Activated naive CD4-positive, alpha-beta T cell treated with anti-CD3 and anti-CD28 coated beads, Interleukin-2, amount 50 U/mL, for 72 hours (primary cell): ENCODE results near the gene KCNIP4. TPM values are rescaled to one million over a fixed set of nuclear protein-coding genes. Genes with fewer than 3 reads are reported as not detected.

Experiments used
- ATAC-seq, 2 donors: fragments of 150-1000 bp; cut with Tn5 transposase; 2 replicates each; pipeline ENCODE4 v1.10.0; 2021; ENCODE audit warnings: mild to moderate bottlenecking in 2 of 2, moderate library complexity in 2 of 2
- DNase-seq, 2 donors: peaks; one replicate each; pipeline ENCODE4 v3.0.0; 2021 to 2022; ENCODE audit warnings: low spot score in 2 of 2
- H3K27ac Mint-ChIP-seq, 2 donors: one replicate each; pipeline ENCODE4 v1.8.0; 2022; ENCODE audit warnings: mild to moderate bottlenecking in 2 of 2, mixed read lengths in 2 of 2
- H3K36me3 Mint-ChIP-seq, 2 donors: one replicate each; pipeline ENCODE4 v1.8.0; 2022; ENCODE audit warnings: mixed read lengths in 2 of 2
- H3K9me3 Mint-ChIP-seq, 2 donors: one replicate each; pipeline ENCODE4 v1.8.0; 2022; ENCODE audit warnings: mixed read lengths in 2 of 2
- total RNA-seq, 2 donors: library from RNA; stranded (reverse); gene quantifications; one replicate each; pipeline ENCODE4 v1.2.3, GENCODE V29; 2022

The KCNIP4 gene
- total RNA-seq, 2 donors from 2014 or later = not detected

DNA sequence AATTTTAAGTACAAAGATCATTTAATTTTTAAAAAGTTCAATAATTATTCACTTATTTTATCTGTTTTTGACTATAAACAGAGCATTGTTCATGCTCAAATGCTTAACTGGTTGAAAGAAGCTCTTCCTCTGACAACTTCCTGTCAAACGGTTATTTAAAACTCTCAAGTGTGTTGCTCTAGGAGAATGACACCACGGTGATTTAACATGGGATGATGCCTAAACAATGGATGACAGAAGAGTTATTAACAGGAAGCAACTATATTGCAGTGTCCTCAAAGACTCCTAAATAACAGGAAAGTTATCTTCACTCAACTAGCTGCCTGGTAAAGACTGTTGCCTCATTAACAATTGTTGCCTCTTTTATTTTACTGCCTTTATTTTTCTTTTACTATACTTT, 738.7 kb downstream of the KCNIP4 start:
- no peak for ATAC-seq
- Mint-ChIP-seq H3K27ac (no peak overlapping the region), H3K9me3 (peaks cover 8 to 10% of the 10 kb centered on the region in 2 donors), H3K36me3 (no peaks in the 10 kb centered on the region)
- DNase-seq = no peak

DNA sequence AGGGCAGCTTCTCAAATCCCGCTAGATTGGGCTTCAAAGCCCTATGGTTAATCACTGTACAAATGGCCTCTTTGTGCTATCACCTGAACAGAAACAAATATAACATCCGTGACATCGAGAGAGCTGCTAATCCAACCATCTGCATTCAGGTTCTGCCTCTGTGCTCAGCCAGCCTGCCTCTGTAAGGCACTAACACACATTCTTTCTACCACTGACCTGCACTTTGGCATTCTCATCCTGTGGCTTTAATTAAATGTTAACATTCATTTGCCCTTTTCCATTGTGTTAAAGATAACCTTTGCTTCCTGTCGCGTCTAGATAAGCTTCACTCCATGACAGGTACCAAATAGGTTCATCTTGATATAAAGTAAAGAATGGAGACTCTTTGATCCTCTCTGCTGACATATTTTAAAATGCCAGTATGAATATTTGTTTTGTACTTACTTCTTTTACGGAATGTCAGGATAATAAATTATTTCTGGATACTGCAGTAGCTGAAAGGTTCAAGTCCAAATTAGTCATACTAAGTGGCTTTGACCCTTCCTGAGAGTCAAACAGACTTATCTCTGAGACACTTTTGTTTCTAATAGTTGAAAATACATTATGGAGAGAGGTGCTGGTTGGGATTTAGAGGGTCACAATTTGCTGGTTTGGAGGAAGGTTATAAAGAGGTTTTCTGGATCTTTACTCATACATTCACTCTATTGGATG, 742.6 kb downstream of the KCNIP4 start:
- Mint-ChIP-seq H3K9me3 (peaks cover 5 to 10% of the 10 kb centered on the region in 2 donors), H3K27ac (no peak overlapping the region), H3K36me3 (no peaks in the 10 kb centered on the region)
- ATAC-seq = no peak
- no peak for DNase-seq

DNA sequence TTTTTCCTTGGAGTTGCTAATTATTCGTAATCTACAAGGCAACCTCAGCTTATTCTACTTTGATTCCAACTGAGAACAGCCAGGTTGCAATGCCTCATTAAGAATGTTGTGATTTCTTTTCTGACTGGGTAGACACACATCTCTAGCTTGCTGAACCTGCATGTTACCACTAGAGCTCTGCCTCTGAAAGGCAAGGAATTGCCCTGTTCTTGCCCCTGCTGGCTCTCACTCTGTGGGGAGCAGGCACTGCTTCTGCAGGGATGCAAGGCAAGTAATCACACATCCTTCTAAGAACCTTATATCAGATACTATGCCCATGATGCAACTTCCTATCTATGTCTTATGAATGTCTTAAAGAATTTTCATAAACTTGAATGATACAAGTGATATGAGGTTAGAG, 745.2 kb downstream of the KCNIP4 start:
- Mint-ChIP-seq H3K36me3 (no peaks in the 10 kb centered on the region), H3K27ac (no peak overlapping the region), H3K9me3 (peaks cover 2 to 7% of the 10 kb centered on the region in 2 donors)
- ATAC-seq = no peak
- no peak for DNase-seq

DNA sequence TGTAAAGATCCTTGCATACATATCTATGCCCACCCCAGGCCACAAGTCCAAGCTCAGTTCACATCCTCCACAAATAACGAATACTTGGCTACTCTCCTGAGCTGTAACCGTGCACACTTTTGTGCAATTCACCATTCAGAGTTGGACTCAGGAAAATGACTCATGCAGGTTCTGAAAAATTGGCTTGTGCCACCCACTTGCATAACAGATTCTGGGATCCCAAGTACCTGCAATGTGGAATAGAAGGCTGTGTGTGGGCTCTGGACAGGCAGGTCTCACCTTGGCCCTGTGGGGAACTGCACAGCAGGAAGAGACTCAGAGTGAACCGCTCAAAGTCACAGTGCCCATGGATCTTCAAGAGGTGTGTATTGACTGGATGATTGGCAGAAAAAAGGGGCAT, 745.6 kb downstream of the KCNIP4 start:
- peaks cover 0 to 4% of the 10 kb centered on the region in 2 donors for H3K9me3 Mint-ChIP-seq
- no peaks in the 10 kb centered on the region for H3K36me3 Mint-ChIP-seq
- ATAC-seq (no peak), DNase-seq (no peak)
- no peak overlapping the region for H3K27ac Mint-ChIP-seq

DNA sequence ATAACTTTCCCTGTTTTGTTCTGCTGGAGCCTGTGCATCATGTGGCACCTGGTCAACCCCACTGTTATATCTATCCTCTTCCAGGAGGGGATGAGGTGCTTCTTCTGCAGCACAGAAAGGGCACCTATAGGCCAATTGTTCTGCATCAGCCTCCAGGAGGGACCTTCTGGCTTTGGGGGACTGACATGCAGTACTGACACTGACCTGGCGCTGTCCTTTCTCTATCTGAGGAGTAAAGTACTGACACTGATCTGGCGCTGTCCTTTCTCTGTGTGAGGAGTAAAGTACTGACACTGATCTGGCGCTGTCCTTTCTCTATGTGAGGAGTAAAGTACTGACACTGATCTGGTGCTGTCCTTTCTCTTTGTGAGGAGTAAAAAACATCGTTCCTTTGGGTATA, 749.9 kb downstream of the KCNIP4 start:
- peaks cover 6 to 11% of the 10 kb centered on the region in 2 donors for H3K9me3 Mint-ChIP-seq
- ATAC-seq (no peak), DNase-seq (no peak)
- no peak overlapping the region for H3K27ac Mint-ChIP-seq
- H3K36me3 Mint-ChIP-seq = no peaks in the 10 kb centered on the region

DNA sequence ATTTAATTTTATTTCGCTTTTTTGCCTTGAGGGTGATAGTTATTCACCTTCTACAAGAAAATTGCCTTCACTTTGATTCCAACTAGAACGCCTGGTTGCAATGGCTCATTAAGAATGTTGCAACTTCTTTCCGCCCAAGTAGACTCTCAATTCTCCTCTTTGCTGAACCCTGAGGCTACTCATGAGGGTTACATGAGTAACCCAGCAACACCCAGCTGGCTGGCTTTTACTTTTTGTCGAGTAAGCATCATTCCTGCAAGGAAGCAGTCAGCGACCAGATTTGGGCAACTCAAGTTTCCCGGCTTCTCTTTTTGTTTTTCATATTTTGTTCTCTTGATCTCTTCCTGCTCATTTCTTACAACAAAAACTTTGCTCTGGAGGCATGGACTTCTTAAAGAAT, 752.9 kb downstream of the KCNIP4 start:
- Mint-ChIP-seq H3K36me3 (no peaks in the 10 kb centered on the region), H3K27ac (no peak overlapping the region), H3K9me3 (peaks cover 6% of the 10 kb centered on the region in 2 donors)
- DNase-seq = no peak
- no peak for ATAC-seq

DNA sequence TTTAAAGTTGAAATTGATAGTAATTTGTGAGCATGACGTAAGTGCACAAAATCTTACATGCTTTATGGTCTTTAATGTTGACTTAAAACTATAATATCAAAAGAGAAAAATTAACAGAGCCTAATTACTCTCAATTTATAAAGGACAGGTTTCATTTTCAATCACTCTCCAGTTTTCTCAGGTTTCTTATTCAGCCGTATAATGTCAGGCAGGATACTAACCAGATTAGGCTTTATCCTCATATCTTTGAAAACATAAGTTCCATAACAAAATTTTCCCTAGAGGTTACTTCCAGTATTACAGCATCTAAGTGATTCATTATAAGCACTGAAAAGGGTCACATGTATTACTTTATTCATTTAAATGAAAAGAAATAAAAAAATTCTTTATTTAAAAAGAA, 756.2 kb downstream of the KCNIP4 start:
- DNase-seq (no peak), ATAC-seq (no peak)
- Mint-ChIP-seq H3K36me3 (no peaks in the 10 kb centered on the region), H3K9me3 (peaks cover 6% of the 10 kb centered on the region in 2 donors), H3K27ac (no peak overlapping the region)

DNA sequence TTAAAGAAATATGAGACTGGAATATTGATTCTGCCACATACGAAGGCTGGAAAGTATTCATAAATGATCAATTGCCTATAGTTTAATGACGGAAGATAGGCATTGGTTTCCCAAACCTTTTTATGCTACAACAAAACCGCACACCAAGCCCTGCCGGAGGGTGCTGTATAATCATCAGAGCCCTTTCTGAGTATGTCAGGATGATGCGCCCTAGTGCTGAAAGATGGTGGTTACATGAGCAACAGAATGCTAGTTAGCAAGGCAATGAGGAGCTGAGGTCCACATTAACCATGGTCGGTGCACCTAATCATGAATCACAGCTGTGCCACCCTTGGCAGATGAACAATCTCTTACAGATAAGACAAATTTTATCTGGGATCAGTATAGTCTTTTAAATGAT, 757.3 kb downstream of the KCNIP4 start:
- H3K9me3 Mint-ChIP-seq = peaks cover 6% of the 10 kb centered on the region in 2 donors
- DNase-seq (no peak), ATAC-seq (no peak)
- H3K27ac Mint-ChIP-seq = no peak overlapping the region
- H3K36me3 Mint-ChIP-seq = no peaks in the 10 kb centered on the region

DNA sequence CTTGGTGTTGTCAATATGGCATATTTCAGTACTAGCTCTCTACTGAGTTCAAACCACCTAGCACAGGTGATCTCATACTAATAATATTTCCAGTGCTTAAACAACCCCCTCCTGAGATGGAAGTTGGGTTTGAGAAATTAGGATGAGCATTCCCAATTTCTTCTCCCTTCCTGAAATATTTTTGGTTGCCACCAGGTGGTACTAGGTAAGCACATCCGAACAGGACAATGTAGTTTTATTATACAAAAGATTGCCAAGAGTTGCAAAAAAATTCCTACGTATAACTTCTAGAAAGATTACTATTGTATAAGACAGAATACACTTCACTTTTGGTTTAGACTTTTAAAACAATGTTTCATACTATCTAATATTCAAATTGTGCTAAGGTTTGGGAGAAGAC, 763.8 kb downstream of the KCNIP4 start:
- Mint-ChIP-seq H3K9me3 (peaks cover 0 to 11% of the 10 kb centered on the region in 2 donors), H3K27ac (no peak overlapping the region), H3K36me3 (no peaks in the 10 kb centered on the region)
- DNase-seq (no peak), ATAC-seq (no peak)

DNA sequence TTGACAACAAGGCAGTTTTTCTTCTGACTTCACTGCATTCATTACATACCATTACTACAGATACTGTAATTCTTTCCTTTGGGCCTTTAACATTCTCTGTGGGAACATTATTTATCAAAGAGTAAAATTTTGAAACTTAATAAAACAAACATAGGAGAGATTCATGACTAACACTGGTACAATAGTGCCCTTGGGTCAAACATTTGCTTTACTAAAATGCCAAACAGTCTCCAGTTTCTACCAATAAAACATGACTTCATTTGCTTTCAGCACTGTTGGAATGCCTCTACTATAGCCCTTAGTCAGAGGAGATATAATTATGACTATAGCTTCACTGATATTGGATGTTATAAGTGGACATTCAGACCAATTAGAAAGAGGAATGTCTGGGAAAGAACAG, 766.9 kb downstream of the KCNIP4 start:
- Mint-ChIP-seq H3K36me3 (no peaks in the 10 kb centered on the region), H3K9me3 (peaks cover 0 to 17% of the 10 kb centered on the region in 2 donors), H3K27ac (no peak overlapping the region)
- no peak for DNase-seq
- no peak for ATAC-seq

DNA sequence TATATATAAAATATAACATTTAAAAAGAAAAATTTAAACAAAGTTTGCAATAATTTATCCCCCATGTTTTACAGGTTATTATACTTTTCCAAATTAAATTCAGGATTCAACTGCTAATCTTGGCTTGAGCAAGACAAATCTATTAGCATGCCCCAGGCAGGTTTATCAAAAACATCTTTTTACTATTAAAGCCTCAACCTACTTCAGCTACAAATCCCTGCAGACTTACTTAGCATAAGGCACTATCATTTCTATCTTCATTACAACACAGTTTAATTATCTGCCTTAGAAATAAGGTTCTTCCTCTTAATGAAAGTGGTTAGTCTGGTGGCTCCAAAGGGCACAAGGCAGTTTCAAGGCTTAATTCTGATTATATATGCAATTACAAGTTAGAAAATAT, 770.7 kb downstream of the KCNIP4 start:
- Mint-ChIP-seq H3K9me3 (peaks cover 3 to 8% of the 10 kb centered on the region in 2 donors), H3K27ac (no peak overlapping the region), H3K36me3 (no peaks in the 10 kb centered on the region)
- no peak for DNase-seq
- ATAC-seq = no peak

DNA sequence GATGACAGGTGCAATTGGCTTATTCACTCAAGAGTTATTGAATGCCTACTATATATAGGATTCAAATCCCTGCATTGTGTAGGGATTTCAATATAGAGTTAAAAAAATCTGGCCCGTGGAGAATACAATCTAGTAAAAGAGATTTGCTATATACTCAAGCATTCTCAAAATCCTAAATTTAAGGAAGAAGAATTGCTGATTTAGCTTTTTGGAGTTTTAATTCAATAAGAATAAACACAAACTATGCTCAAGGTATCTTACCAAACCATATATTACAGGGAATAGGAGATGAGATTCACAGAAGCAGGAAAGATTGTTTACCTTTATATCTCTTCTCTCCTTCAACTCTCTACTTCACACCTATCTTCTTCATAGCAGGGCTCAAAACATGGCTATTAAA, 771.5 kb downstream of the KCNIP4 start:
- H3K36me3 Mint-ChIP-seq = no peaks in the 10 kb centered on the region
- peaks cover 6 to 8% of the 10 kb centered on the region in 2 donors for H3K9me3 Mint-ChIP-seq
- ATAC-seq (no peak), DNase-seq (no peak)
- no peak overlapping the region for H3K27ac Mint-ChIP-seq

DNA sequence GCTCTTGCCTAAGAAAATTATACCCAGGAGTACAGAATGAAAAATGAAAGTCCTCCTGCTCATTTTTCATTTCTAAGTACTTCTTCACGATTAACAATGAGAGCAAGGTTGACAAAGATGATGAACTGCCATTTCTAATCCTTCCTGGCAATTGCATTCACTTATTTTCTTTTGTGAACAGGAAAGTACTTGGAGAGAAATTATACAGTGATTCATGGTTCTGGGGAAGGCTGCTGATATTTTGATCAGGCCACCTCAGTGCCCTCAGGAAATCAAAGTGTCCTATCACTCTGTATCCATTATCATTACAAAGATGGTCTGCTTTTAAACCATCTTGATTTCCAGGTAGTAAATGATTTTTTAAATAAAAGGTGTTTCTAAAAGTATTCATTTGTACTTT, 780.9 kb downstream of the KCNIP4 start:
- no peak overlapping the region for H3K27ac Mint-ChIP-seq
- no peaks in the 10 kb centered on the region for H3K36me3 Mint-ChIP-seq
- ATAC-seq (no peak), DNase-seq (no peak)
- H3K9me3 Mint-ChIP-seq = peaks cover 0 to under 1% of the 10 kb centered on the region in 2 donors

DNA sequence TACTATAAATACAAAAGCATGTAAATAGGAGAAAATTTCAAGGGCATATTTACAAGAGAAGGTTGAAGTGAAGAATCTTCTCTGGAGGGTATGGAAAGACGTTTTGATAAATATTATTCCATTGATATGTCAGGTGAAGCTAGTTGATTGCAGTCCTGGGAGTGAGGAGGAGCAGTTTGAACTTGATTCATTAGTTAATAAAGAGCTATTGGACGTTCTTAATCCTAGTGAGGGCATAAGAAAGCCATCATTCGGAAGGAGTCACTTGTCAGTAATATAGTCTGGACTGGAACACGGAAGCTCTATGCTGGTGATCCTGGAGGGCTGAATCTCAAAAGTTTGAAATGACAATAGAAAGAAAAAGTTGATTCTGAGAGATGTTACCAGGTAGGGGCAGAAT, 793.2 kb downstream of the KCNIP4 start:
- Mint-ChIP-seq H3K36me3 (no peaks in the 10 kb centered on the region), H3K9me3 (peaks cover under 1 to 15% of the 10 kb centered on the region in 2 donors), H3K27ac (no peak overlapping the region)
- DNase-seq (no peak), ATAC-seq (no peak)

DNA sequence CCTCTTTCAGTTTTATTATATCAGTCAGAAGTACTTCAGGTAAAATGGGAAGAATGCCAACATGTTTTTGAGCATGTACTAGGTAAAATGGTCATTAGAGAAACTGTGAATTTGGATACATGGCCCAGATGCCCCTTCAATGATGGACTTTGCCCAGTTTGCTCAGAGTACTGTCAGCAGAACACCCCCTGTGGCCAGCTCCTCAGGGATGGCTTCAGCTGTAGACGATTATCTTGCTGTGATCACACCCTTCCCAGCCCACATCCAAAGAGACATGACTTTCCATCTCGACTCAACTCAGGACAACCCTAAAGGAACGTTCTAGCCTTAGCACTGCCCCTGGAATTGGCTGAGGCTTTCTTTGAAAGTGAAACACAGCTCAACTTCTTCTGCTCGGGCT, 809.2 kb downstream of the KCNIP4 start:
- no peaks in the 10 kb centered on the region for H3K36me3 Mint-ChIP-seq
- no peak for DNase-seq
- peaks cover 3 to 5% of the 10 kb centered on the region in 2 donors for H3K9me3 Mint-ChIP-seq
- H3K27ac Mint-ChIP-seq = no peak overlapping the region
- no peak for ATAC-seq

DNA sequence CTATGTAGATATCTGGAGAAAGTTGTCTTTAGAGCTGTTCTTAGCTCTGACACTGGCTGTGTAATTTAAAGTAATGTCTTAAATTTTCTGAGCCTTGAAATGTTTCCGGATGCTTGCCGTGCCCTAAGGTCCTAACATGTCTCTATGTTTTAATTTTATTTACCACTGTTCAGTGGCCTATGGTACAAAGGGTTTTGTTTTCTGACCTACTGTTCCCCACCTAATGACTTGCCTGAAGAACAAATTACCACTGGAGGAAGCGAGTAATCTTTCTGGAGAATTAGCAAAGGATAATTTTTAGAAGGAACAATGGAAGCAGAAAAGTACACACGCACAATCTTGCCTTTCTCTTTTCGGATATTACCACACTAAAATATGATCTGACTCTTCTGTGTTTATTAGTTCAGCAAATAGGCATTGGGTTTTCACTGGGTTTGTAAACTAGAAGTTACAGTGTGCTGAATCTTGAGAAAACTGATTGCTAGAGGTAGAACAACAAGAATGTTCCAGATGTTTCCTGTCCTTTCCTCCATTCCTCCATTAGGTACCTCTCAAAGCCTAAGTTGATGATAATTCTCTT, 812.4 kb downstream of the KCNIP4 start:
- ATAC-seq (no peak), DNase-seq (no peak)
- H3K27ac Mint-ChIP-seq = no peak overlapping the region

DNA sequence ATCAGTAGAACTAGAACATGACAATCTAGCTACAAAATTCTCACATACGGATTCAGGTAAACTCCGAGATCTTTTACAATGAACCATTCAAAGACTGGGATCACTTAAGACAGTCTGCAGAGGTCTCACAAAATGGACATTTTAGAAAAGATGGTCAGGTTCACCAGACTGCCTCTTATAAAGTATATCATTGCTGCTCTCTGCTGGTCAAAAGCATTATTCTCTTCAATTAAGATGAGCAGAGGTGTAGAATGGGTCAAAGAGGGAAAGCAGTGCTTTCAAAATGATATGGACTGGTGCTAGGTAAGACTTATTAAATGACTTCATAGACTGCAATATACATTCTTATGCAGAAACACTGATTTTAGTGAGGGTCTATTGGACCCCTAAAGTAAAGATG, 813.6 kb downstream of the KCNIP4 start:
- ATAC-seq (no peak), DNase-seq (no peak)
- Mint-ChIP-seq H3K9me3 (peaks cover 3 to 14% of the 10 kb centered on the region in 2 donors), H3K36me3 (no peaks in the 10 kb centered on the region), H3K27ac (no peak overlapping the region)

More for the DNA sequence above, 812.4 kb downstream of the KCNIP4 start:
- Mint-ChIP-seq H3K36me3 (no peaks in the 10 kb centered on the region), H3K9me3 (peaks cover 3 to 7% of the 10 kb centered on the region in 2 donors)

DNA sequence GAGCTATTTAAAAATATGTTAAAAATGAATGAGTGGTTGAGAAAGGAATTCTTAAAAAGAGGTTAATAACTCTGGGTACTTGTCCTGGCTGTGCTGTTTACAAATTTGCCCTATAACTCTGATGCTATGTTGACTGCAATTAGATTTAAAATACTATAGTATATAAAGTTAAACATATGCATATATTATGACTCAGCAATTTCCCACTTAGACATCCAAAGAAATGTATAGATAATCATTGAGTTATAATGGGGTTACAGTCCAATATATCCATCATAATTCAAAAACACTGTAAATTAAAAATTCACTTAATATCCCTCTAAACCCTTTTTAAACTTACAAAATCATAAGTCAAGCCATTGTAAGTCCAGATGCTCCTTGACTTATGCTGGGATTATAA, 818.0 kb downstream of the KCNIP4 start:
- DNase-seq (no peak), ATAC-seq (no peak)
- no peak overlapping the region for H3K27ac Mint-ChIP-seq
- H3K9me3 Mint-ChIP-seq = peaks cover 3 to 22% of the 10 kb centered on the region in 2 donors
- H3K36me3 Mint-ChIP-seq = no peaks in the 10 kb centered on the region
